Esophagus muscularis mucosa (tissue), 4 donors: ENCODE results near the gene GOPC. TPM values are rescaled to one million over a fixed set of nuclear protein-coding genes. Genes with fewer than 3 reads are reported as not detected.
A peak's percentile ranks its signal among the peaks of the same experiment; 100 is the strongest.

Experiments used
- DNase-seq: peaks from one replicate; pipeline ENCODE4 v3.0.0-alpha.2; 2017; ENCODE audit errors: extremely low spot score
- H3K27ac ChIP-seq, 4 donors: fragments of 200-600 bp; sonication (generic); replicated peaks in 1 of 4; 1 replicate in 3 of 4; 2 replicates in 1 of 4; pipeline ENCODE4 v1.5.1; 2016 to 2019; ENCODE audit warnings: mild to moderate bottlenecking in 1 of 4
- H3K27me3 ChIP-seq, 4 donors: fragments of 200-600 bp; sonication (generic); one replicate each; pipeline versions ENCODE4 v1.5.1 to v1.6.0; 2016 to 2019
- H3K36me3 ChIP-seq, 4 donors: fragments of 200-600 bp; sonication (generic); one replicate each; pipeline ENCODE4 v1.5.1; 2016 to 2019
- H3K4me1 ChIP-seq, 4 donors: fragments of 200-600 bp; sonication (generic); one replicate each; pipeline ENCODE4 v1.5.1; 2016 to 2019
- H3K4me3 ChIP-seq, 4 donors: fragments of 200-600 bp; sonication (generic); 1 replicate in 2 of 4; 2 replicates in 2 of 4; pipeline ENCODE4 v1.5.1; 2016 to 2019; ENCODE audit warnings: mild to moderate bottlenecking in 4 of 4, moderate library complexity in 1 of 4
- H3K9me3 ChIP-seq, 4 donors: fragments of 200-600 bp; sonication (generic); 1 replicate in 3 of 4; 2 replicates in 1 of 4; pipeline ENCODE4 v1.5.1; 2016 to 2019
- EP300 ChIP-seq: sonication (generic); formaldehyde crosslinking; IDR thresholded peaks from one replicate; pipeline ENCODE4 v1.6.1; 2017; ENCODE audit warnings: antibody characterized with exemption
- POLR2A ChIP-seq: fragments of 450-650 bp; IDR thresholded peaks from one replicate; pipeline ENCODE4 v1.6.1; 2017; ENCODE audit warnings: antibody characterized with exemption, moderate library complexity, mild to moderate bottlenecking, low read depth
- POLR2AphosphoS5 ChIP-seq, 2 donors: sonication (generic); formaldehyde crosslinking; IDR thresholded peaks; one replicate each; pipeline ENCODE4 v1.6.1; 2017; ENCODE audit warnings: antibody characterized with exemption in 2 of 2
- WGBS: methylation state at CpG from one replicate; pipeline ENCODE4 v1.1.5; 2018; 5-methylcytosine and 5-hydroxymethylcytosine counted together
- intact Hi-C: fragments of 100-400 bp; cut with DNase I; formaldehyde crosslinking; loops from one replicate; pipeline ENCODE4 v1.15.1; 2023
- total RNA-seq, 4 donors: library from RNA; depleted of rRNA; stranded (reverse); fragments of >200 nt; gene quantifications; one replicate each; pipeline versions ENCODE4 v1.1.0 to v1.2.1, GENCODE V29; 2016
- TF ChIP-seq, protein P1 (sequence below), 3 experiments: fragments of 200-600 bp in 2 of 3; fragments of 450-650 bp in 1 of 3; sonication (generic) in 2 of 3; IDR thresholded peaks; one replicate each; pipeline ENCODE4 v1.5.1; 2017 to 2019; ENCODE audit warnings: antibody characterized with exemption in 3 of 3, mild to moderate bottlenecking in 2 of 3, moderate library complexity in 1 of 3

The GOPC gene
- total RNA-seq, 4 donors from 2014 or later, result 18.8 to 25.7 (median 22.8) TPM

DNA sequence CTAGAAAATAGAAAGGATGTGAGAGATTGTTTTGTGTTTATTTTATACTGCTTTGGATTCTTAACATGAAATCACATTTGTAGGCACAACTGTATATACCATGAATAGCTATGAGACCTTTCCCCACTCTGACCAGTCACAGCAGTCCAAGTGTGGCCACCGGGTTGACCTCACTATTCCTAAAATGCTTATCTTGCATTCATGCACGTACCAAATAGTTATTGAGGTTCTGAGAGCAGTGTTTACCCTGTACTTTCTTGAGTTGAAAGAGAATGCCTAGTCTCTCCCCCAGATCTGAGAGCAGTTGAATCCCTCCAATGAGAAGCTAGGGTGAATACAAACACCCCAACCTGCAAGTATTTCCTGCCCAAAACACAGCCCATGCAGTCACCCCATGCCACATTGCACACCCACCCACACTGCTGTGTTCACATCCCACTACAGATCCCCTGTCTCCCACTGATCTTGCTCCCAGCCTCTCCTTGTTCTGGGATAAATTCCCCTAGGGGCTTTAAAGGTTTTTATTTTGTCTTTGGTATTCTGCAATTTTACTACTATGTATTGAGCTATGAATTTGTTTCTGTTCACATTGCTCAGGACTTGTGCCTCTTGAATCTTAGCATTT is 51.6 kb downstream of the GOPC start:
- Histone ChIP-seq H3K9me3 (no peaks in the 10 kb centered on the region), H3K27ac (no peak overlapping the region), H3K4me3 (no peak overlapping the region), H3K4me1 (peaks cover 12 to 16% (median 14%) of the 10 kb centered on the region in 4 donors), H3K27me3 (no peaks in the 10 kb centered on the region), H3K36me3 (peaks cover 0 to 19% (median 3%) of the 10 kb centered on the region in 4 donors)
- no peak for TF ChIP-seq POLR2AphosphoS5 (IDR thresholded peaks at IDR 0.05)
- TF ChIP-seq EP300, result no peak
- TF ChIP-seq, protein P1, sequence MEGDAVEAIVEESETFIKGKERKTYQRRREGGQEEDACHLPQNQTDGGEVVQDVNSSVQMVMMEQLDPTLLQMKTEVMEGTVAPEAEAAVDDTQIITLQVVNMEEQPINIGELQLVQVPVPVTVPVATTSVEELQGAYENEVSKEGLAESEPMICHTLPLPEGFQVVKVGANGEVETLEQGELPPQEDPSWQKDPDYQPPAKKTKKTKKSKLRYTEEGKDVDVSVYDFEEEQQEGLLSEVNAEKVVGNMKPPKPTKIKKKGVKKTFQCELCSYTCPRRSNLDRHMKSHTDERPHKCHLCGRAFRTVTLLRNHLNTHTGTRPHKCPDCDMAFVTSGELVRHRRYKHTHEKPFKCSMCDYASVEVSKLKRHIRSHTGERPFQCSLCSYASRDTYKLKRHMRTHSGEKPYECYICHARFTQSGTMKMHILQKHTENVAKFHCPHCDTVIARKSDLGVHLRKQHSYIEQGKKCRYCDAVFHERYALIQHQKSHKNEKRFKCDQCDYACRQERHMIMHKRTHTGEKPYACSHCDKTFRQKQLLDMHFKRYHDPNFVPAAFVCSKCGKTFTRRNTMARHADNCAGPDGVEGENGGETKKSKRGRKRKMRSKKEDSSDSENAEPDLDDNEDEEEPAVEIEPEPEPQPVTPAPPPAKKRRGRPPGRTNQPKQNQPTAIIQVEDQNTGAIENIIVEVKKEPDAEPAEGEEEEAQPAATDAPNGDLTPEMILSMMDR (IDR thresholded peaks at IDR 0.05), result no peak
- TF ChIP-seq POLR2A, result no peak
- intact Hi-C loops, result loop anchor here (5.0 kb wide), 2 partner anchors 52 to 63 kb away; partner anchors contain the start of gene GOPC
- WGBS, result 83% methylated on average over 2 of the region's 2 CpGs
- DNase-seq, result no peak

DNA sequence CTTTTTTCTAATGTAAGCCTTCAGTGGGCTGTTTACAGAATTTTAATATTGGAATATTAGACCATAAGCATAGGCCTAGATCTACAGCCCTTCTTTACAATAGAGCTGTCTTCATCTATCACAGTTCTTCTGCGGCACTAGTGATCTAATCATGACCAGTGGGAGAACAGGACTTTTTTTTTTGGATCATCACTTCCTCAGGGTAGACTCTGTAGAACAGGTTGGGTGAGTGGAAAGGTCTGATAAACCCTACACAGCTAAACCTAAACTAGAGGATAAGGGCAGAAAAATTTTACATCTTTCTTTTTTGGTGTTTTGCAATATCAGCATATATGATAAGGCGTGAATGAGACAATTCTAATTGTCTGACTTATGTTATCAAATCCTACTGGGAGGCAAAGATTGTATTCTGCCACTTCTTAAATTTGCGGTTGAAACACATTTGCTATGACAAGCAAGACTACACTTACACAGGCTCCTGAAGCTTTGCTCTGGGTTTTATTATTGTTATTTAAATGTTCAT is 52.2 kb downstream of the GOPC start:
- Histone ChIP-seq H3K4me3 (no peak overlapping the region), H3K27me3 (no peaks in the 10 kb centered on the region), H3K27ac (no peak overlapping the region), H3K9me3 (no peaks in the 10 kb centered on the region), H3K36me3 (peaks cover 0 to 25% (median 6%) of the 10 kb centered on the region in 4 donors), H3K4me1 (peaks cover 9 to 15% (median 14%) of the 10 kb centered on the region in 4 donors)
- intact Hi-C loops, result loop anchor here (5.0 kb wide), 2 partner anchors 52 to 63 kb away; partner anchors contain the start of gene GOPC
- TF ChIP-seq POLR2AphosphoS5 (IDR thresholded peaks at IDR 0.05), result no peak
- TF ChIP-seq EP300, result no peak
- no peak for TF ChIP-seq POLR2A
- TF ChIP-seq, protein P1 (IDR thresholded peaks at IDR 0.05), result no peak
- DNase-seq, result no peak
- 100% methylated on average over 3 of the region's 3 CpGs for WGBS

- H3K4me3 ChIP-seq, result no peak overlapping the region
- intact Hi-C loops, result loop anchor here (5.0 kb wide), 2 partner anchors 53 to 62 kb away; partner anchors contain the start of gene GOPC
- H3K36me3 ChIP-seq, result peaks cover 0 to 30% (median 8%) of the 10 kb centered on the region in 4 donors
- H3K27ac ChIP-seq, result no peak overlapping the region
- peaks cover 9 to 15% (median 14%) of the 10 kb centered on the region in 4 donors for H3K4me1 ChIP-seq
- TF ChIP-seq EP300, result no peak
- no peak for TF ChIP-seq POLR2A
- TF ChIP-seq, protein P1 (IDR thresholded peaks at IDR 0.05), result no peak
- no peak for TF ChIP-seq POLR2AphosphoS5 (IDR thresholded peaks at IDR 0.05)
- no peaks in the 10 kb centered on the region for H3K9me3 ChIP-seq
- H3K27me3 ChIP-seq, result no peaks in the 10 kb centered on the region
- 90% methylated on average over 4 of the region's 4 CpGs for WGBS
- no peak for DNase-seq
These were observed 52.7 kb downstream of the GOPC start for GRCh38 chr6:117549611-117550010.

DNA sequence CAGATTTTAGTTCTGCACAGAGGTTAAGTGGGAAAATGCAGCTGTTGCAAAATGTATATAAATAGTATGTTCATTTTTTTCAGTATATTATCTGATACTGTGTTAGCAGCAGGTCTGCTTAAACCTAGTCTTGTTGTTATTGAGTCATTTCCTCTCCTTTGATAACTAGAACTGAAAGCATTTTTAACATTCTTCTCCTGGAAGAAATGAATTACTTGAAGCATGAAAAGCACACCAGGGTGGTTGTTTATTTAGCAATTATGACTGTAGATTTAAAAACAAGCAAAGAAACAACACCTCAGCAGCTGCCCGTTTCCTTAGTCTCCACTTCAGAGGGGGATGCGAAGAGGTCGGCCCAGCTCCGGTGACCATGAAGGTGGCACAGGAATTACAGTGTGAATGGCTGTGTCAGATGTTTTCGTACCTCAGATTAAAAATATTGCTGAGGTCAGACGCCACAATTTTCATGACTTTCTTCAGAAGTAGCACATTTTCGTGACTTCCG is 53.5 kb downstream of the GOPC start:
- no peak for DNase-seq
- 91% methylated on average over 8 of the region's 8 CpGs for WGBS
- Histone ChIP-seq H3K4me3 (peak overlapping the region in 1 of 4 donors; percentile 54), H3K4me1 (peaks cover 9 to 15% (median 14%) of the 10 kb centered on the region in 4 donors), H3K36me3 (peaks cover 0 to 31% (median 11%) of the 10 kb centered on the region in 4 donors), H3K27ac (no peak overlapping the region), H3K9me3 (no peaks in the 10 kb centered on the region), H3K27me3 (no peaks in the 10 kb centered on the region)
- intact Hi-C loops, result no loop called here
- TF ChIP-seq, protein P1 (IDR thresholded peaks at IDR 0.05), result no peak
- no peak for TF ChIP-seq EP300
